A549 (cell line): ENCODE results near the gene CEBPB. TPM values are rescaled to one million over a fixed set of nuclear protein-coding genes. Genes with fewer than 3 reads are reported as not detected.

Source experiments
- ATAC-seq, 2 experiments: fragments of 200-7000 bp in 1 of 2; fragments of >200 bp in 1 of 2; cut with Nextera tagmentation in 1 of 2; cut with Tn5 transposase in 1 of 2; 3 replicates each; pipeline versions ENCODE4 v1.8.0 to v1.9.1; 2018 to 2020; ENCODE audit warnings: mild to moderate bottlenecking in 1 of 2, moderate library complexity in 1 of 2
- CTCF ChIA-PET: fragments of 300-600 bp; sonication (Branson Sonifier 250); formaldehyde crosslinking; extraction: SDS; loops from one replicate; lab custom pipeline; 2021; ENCODE audit warnings: antibody characterized with exemption, inconsistent platforms; lab: Yijun Ruan, JAX
- POLR2A ChIA-PET: fragments of 350-600 bp; formaldehyde crosslinking; extraction: SDS; loops from one replicate; lab custom pipeline; 2021; ENCODE audit warnings: antibody characterized with exemption, inconsistent platforms; lab: Yijun Ruan, JAX
- DNase-seq, 2 experiments: peaks; one replicate each; pipeline versions ENCODE4 v3.0.0 to v3.0.0-alpha.2; 2011 to 2016; ENCODE audit warnings: low read depth in 1 of 2, low spot score in 1 of 2
- FAIRE-seq: peaks from 2 replicates; lab custom pipeline; 2011; peaks lifted over from hg19 to GRCh38; lab: Jason Lieb, UNC
- H3K27ac ChIP-seq, 2 experiments: fragments of >200 bp; sonication (Bioruptor Twin); formaldehyde crosslinking; 3 replicates each; pipeline ENCODE4 v1.5.1; 2016 to 2017
- H3K4me1 ChIP-seq: fragments of >200 bp; sonication (Bioruptor Twin); formaldehyde crosslinking; 3 replicates; pipeline ENCODE4 v1.6.1; 2016
- H3K4me2 ChIP-seq: fragments of >200 bp; sonication (Bioruptor Twin); formaldehyde crosslinking; 3 replicates; pipeline ENCODE4 v1.6.1; 2016
- H3K4me3 ChIP-seq: fragments of >200 bp; sonication (Bioruptor Twin); formaldehyde crosslinking; 3 replicates; pipeline ENCODE4 v1.5.1; 2016
- H3K9me3 ChIP-seq: fragments of >200 bp; sonication (Bioruptor Twin); formaldehyde crosslinking; 3 replicates; pipeline ENCODE4 v1.6.1; 2016
- BHLHE40 ChIP-seq: IDR thresholded peaks from 2 replicates; pipeline ENCODE4 v1.6.1; 2012; ENCODE audit warnings: low read depth, low read length, inconsistent platforms
- CBX2 ChIP-seq: fragments of 200-600 bp; sonication (generic); IDR thresholded peaks from 2 replicates; pipeline ENCODE4 v1.6.1; 2016; ENCODE audit warnings: low read depth, mild to moderate bottlenecking, borderline replicate concordance
- CEBPB ChIP-seq, 2 experiments: fragments of >200 bp in 1 of 2; sonication (Bioruptor Twin) in 1 of 2; formaldehyde crosslinking in 1 of 2; IDR thresholded peaks; 2 replicates each; pipeline ENCODE4 v1.6.1; 2012 to 2016
- CHD4 ChIP-seq: fragments of 200-600 bp; sonication (generic); IDR thresholded peaks from 2 replicates; pipeline ENCODE4 v1.6.1; 2016; ENCODE audit warnings: antibody characterized with exemption, mild to moderate bottlenecking, borderline replicate concordance
- E2F6 ChIP-seq: IDR thresholded peaks from 2 replicates; pipeline ENCODE4 v1.6.1; 2012; ENCODE audit warnings: low read depth, borderline replicate concordance
- EHF ChIP-seq: fragments of 250-450 bp; sonication (Bioruptor Pico); IDR thresholded peaks from 2 replicates; pipeline ENCODE4 v1.5.0; 2020; ENCODE audit warnings: mild to moderate bottlenecking
- EP300 ChIP-seq, 2 experiments: fragments of >200 bp; sonication (Bioruptor Twin); formaldehyde crosslinking; IDR thresholded peaks; 2 replicates in 1 of 2; 3 replicates in 1 of 2; pipeline ENCODE4 v1.6.1; 2016 to 2017
- ESRRA ChIP-seq: fragments of 150-350 bp; IDR thresholded peaks from 2 replicates; pipeline ENCODE4 v1.6.1; 2014; ENCODE audit warnings: mild to moderate bottlenecking, low read length, borderline replicate concordance
- FOSB ChIP-seq: fragments of 250-450 bp; sonication (Bioruptor Pico); IDR thresholded peaks from 2 replicates; pipeline ENCODE4 v1.5.0; 2020; ENCODE audit warnings: mild to moderate bottlenecking, moderate library complexity
- FOSL2 ChIP-seq, 2 experiments: fragments of 450-650 bp in 1 of 2; fragments of >200 bp in 1 of 2; sonication (Bioruptor Twin) in 1 of 2; formaldehyde crosslinking; IDR thresholded peaks; 2 replicates each; pipeline versions ENCODE4 v1.5.0 to v1.6.1; 2016 to 2020; ENCODE audit warnings: mild to moderate bottlenecking in 1 of 2, moderate library complexity in 1 of 2
- FOXS1 ChIP-seq: fragments of 250-450 bp; sonication (Bioruptor Pico); IDR thresholded peaks from 2 replicates; pipeline ENCODE4 v1.5.0; 2020; ENCODE audit warnings: mild to moderate bottlenecking, moderate library complexity
- HDAC2 ChIP-seq: fragments of 200-600 bp; sonication (generic); IDR thresholded peaks from 2 replicates; pipeline ENCODE4 v1.6.1; 2016
- HOXA7 ChIP-seq: fragments of 250-450 bp; sonication (Bioruptor Pico); IDR thresholded peaks from 2 replicates; pipeline ENCODE4 v1.5.0; 2020; ENCODE audit warnings: mild to moderate bottlenecking, moderate library complexity
- HOXB13 ChIP-seq: fragments of 250-450 bp; sonication (Bioruptor Pico); IDR thresholded peaks from 2 replicates; pipeline ENCODE4 v1.5.0; 2020; ENCODE audit warnings: low read depth, mild to moderate bottlenecking, moderate library complexity
- HOXB5 ChIP-seq: fragments of 250-450 bp; sonication (Bioruptor Pico); IDR thresholded peaks from 2 replicates; pipeline ENCODE4 v1.5.0; 2020; ENCODE audit warnings: mild to moderate bottlenecking, moderate library complexity
- JUN ChIP-seq, 2 experiments: fragments of >200 bp; sonication (Bioruptor Twin); formaldehyde crosslinking; IDR thresholded peaks; 2 replicates in 1 of 2; 3 replicates in 1 of 2; pipeline ENCODE4 v1.6.1; 2016 to 2017
- KDM5A ChIP-seq: fragments of 200-600 bp; sonication (generic); IDR thresholded peaks from 2 replicates; pipeline ENCODE4 v1.6.1; 2016; ENCODE audit warnings: antibody characterized with exemption, mild to moderate bottlenecking
- MAFK ChIP-seq: fragments of 450-650 bp; IDR thresholded peaks from 2 replicates; pipeline ENCODE4 v1.6.1; 2014; ENCODE audit not compliant: partially characterized antibody
- MAX ChIP-seq: IDR thresholded peaks from 2 replicates; pipeline ENCODE4 v1.6.1; 2012
- MYC ChIP-seq: IDR thresholded peaks from 2 replicates; pipeline ENCODE4 v1.6.1; 2012; ENCODE audit warnings: mild to moderate bottlenecking, inconsistent platforms, low read length, improper control_type of control experiment, borderline replicate concordance
- NPAS2 ChIP-seq: fragments of 250-450 bp; sonication (Bioruptor Pico); IDR thresholded peaks from 2 replicates; pipeline ENCODE4 v1.8.0; 2022; ENCODE audit warnings: mild to moderate bottlenecking, moderate library complexity, borderline replicate concordance
- PBX3 ChIP-seq: IDR thresholded peaks from 2 replicates; pipeline ENCODE4 v1.6.1; 2012
- POLR2A ChIP-seq: IDR thresholded peaks from 2 replicates; pipeline ENCODE4 v1.6.1; 2012; ENCODE audit warnings: mild to moderate bottlenecking, low read length
- RFX5 ChIP-seq: fragments of 450-650 bp; IDR thresholded peaks from 2 replicates; pipeline ENCODE4 v1.7.1; 2014; ENCODE audit warnings: antibody characterized with exemption, mild to moderate bottlenecking, moderate library complexity
- RNF2 ChIP-seq: fragments of 200-600 bp; sonication (generic); IDR thresholded peaks from 2 replicates; pipeline ENCODE4 v1.6.1; 2016; ENCODE audit warnings: low read depth, mild to moderate bottlenecking, antibody characterized with exemption, moderate library complexity, borderline replicate concordance
- SREBF2 ChIP-seq: fragments of 450-650 bp; IDR thresholded peaks from 2 replicates; pipeline ENCODE4 v1.6.1; 2014; ENCODE audit warnings: mild to moderate bottlenecking, moderate library complexity
- ZSCAN20 ChIP-seq: fragments of 250-450 bp; sonication (Bioruptor Pico); IDR thresholded peaks from 2 replicates; pipeline ENCODE4 v1.8.0; 2022; ENCODE audit warnings: mild to moderate bottlenecking, moderate library complexity
- WGBS: methylation state at CpG from one replicate; pipeline ENCODE4 v1.1.6; 2017; ENCODE audit errors: missing lambda C conversion rate; 5-methylcytosine and 5-hydroxymethylcytosine counted together
- polyA plus RNA-seq, 4 experiments: library from polyadenylated mRNA; depleted of rRNA in 3 of 4; stranded (reverse); fragments of >200 nt; fragmentation: RNase III in 1 of 4; extraction: RNeasy Plus Mini Kit Qiagen cat#74134 plus additional on column Dnase treatment in 1 of 4; gene quantifications; 2 replicates in 3 of 4; 3 replicates in 1 of 4; pipeline ENCODE4 v1.2.3, GENCODE V29; 2011 to 2017
- TF ChIP-seq, protein P1 (sequence below): fragments of 250-450 bp; sonication (Bioruptor Pico); IDR thresholded peaks from 2 replicates; pipeline ENCODE4 v1.5.0; 2021; ENCODE audit warnings: mild to moderate bottlenecking, moderate library complexity, borderline replicate concordance
- TF ChIP-seq, protein P2 (sequence below): fragments of 250-450 bp; sonication (Bioruptor Pico); IDR thresholded peaks from 2 replicates; pipeline ENCODE4 v1.5.0; 2020; ENCODE audit warnings: low read depth, mild to moderate bottlenecking, moderate library complexity
- TF ChIP-seq, protein P3 (sequence below): fragments of 150-350 bp; IDR thresholded peaks from 2 replicates; pipeline ENCODE4 v1.6.1; 2014; ENCODE audit warnings: low read depth, mild to moderate bottlenecking, low read length

Gene CEBPB
- polyA plus RNA-seq, 2 of the 4 experiments (the other 2 are of a cell fraction), result 45.4 to 74.0 TPM

DNA sequence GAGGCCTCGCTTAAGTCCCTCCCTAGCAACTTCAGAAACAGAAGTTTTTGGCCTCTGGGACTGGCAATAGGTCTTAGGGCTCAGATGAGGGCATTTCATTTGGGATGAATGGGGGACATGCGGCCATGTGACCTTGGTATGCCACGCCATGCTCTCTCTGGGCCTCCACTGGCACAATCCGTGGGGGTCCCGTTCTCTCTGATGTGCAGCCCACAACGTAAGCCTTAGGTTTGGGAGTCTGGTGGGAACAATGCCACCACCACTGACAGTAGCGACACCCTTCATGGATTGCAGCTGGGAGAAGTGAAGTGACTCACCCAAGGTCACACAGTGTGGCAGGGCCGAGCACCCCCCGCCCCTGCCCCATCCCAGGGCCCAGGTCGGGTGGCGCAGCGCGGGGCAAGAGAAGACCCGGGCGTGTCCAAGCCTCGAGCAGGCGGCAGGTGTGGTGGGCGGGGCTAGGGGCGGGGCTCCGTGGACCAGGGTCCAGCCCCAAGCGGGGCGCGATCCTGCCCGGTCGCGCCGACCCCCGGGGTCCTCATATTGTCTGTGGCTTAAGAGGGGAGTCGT is 864 bp upstream of the CEBPB start:
- DNase-seq, result peak in 1 of 2 experiments; percentile 59
- CTCF ChIA-PET, result interaction anchor here (0.6 to 27.5 kb wide), 24 partner anchors 12 to 605 kb away, joined by 3 to 1085 read pairs (median 4); partner anchors contain the start of genes BCAS4 and UBE2V1
- 14% methylated on average over 11 of the region's 29 CpGs for WGBS

GRCh38 chr20:50191065-50191543 is 474 bp downstream of the CEBPB start:
- POLR2A ChIA-PET, result interaction anchor here (0.8 to 1.7 kb wide), 12 partner anchors 9 to 597 kb away, joined by 3 to 13 read pairs (median 4); no protein-coding TSS in a partner anchor
- peak in 1 of 2 experiments; percentile 9; a peak in 4 of 6 replicates for ATAC-seq
- WGBS, result 3% methylated on average over 14 of the region's 69 CpGs
- CTCF ChIA-PET, result interaction anchor here (0.6 to 27.5 kb wide), 22 partner anchors 11 to 597 kb away, joined by 3 to 1085 read pairs (median 4); partner anchors contain the start of gene UBE2V1
- FAIRE-seq, result no peak
- no peaks in the 10 kb centered on the region for H3K9me3 ChIP-seq
- peak overlapping the region; percentile 98 for H3K4me3 ChIP-seq
- TF ChIP-seq, protein P1, sequence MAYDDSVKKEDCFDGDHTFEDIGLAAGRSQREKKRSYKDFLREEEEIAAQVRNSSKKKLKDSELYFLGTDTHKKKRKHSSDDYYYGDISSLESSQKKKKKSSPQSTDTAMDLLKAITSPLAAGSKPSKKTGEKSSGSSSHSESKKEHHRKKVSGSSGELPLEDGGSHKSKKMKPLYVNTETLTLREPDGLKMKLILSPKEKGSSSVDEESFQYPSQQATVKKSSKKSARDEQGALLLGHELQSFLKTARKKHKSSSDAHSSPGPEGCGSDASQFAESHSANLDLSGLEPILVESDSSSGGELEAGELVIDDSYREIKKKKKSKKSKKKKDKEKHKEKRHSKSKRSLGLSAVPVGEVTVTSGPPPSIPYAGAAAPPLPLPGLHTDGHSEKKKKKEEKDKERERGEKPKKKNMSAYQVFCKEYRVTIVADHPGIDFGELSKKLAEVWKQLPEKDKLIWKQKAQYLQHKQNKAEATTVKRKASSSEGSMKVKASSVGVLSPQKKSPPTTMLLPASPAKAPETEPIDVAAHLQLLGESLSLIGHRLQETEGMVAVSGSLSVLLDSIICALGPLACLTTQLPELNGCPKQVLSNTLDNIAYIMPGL (CRISPR knock-in tag), result no peak
- TF ChIP-seq POLR2A, result peak; percentile 18; the same call in 1 of the 2 replicates
- no peak for TF ChIP-seq RFX5
- no peak for TF ChIP-seq NPAS2 (CRISPR knock-in tag)
- TF ChIP-seq HOXA7 (CRISPR knock-in tag), result no peak
- TF ChIP-seq JUN (IDR thresholded peaks at IDR 0.05), result peak; percentile 92 to 95
- TF ChIP-seq, protein P2, sequence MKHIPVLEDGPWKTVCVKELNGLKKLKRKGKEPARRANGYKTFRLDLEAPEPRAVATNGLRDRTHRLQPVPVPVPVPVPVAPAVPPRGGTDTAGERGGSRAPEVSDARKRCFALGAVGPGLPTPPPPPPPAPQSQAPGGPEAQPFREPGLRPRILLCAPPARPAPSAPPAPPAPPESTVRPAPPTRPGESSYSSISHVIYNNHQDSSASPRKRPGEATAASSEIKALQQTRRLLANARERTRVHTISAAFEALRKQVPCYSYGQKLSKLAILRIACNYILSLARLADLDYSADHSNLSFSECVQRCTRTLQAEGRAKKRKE, result no peak
- no peak for TF ChIP-seq PBX3
- no peak for TF ChIP-seq FOXS1
- peak in 1 of 2 experiments; percentile 9; a peak in 1 of 5 replicates for TF ChIP-seq EP300 (IDR thresholded peaks at IDR 0.05)
- TF ChIP-seq FOSB, result no peak
- TF ChIP-seq HDAC2, result no peak
- no peak for TF ChIP-seq CEBPB (IDR thresholded peaks at IDR 0.05)
- TF ChIP-seq CHD4, result no peak
- no peak for TF ChIP-seq MAFK
- no peak for TF ChIP-seq RNF2
- no peak; the same call in 1 of the 2 replicates for TF ChIP-seq E2F6
- no peak for DNase-seq
- peak overlapping the region; percentile 97 to 98 for H3K27ac ChIP-seq
- peaks cover 60% of the 10 kb centered on the region for H3K4me1 ChIP-seq
- H3K4me2 ChIP-seq, result peak overlapping the region; percentile 92; the same call in 2 of the 3 replicates

More for the DNA sequence above, 864 bp upstream of the CEBPB start:
- Histone ChIP-seq H3K9me3 (no peaks in the 10 kb centered on the region), H3K4me2 (peak overlapping the region; percentile 92), H3K4me1 (peaks cover 50% of the 10 kb centered on the region), H3K27ac (peak overlapping the region; percentile 97 to 98), H3K4me3 (peak overlapping the region; percentile 98)
- TF ChIP-seq MAX (no peak), RFX5 (no peak), HOXB13 (CRISPR knock-in tag) (peak; percentile 26; the same call in 1 of the 2 replicates), ESRRA (no peak), CBX2 (no peak), BHLHE40 (no peak), FOSL2 (IDR thresholded peaks at IDR 0.05) (no peak), FOSL2 (CRISPR knock-in tag; IDR thresholded peaks at IDR 0.05) (peak; percentile 24; the same call in 1 of the 2 replicates), EHF (CRISPR knock-in tag) (no peak), EP300 (IDR thresholded peaks at IDR 0.05) (no peak), HOXB5 (no peak), SREBF2 (no peak), MYC (no peak), ZSCAN20 (no peak), CHD4 (no peak), KDM5A (no peak)
- TF ChIP-seq, protein P2, result no peak
- TF ChIP-seq, protein P3, sequence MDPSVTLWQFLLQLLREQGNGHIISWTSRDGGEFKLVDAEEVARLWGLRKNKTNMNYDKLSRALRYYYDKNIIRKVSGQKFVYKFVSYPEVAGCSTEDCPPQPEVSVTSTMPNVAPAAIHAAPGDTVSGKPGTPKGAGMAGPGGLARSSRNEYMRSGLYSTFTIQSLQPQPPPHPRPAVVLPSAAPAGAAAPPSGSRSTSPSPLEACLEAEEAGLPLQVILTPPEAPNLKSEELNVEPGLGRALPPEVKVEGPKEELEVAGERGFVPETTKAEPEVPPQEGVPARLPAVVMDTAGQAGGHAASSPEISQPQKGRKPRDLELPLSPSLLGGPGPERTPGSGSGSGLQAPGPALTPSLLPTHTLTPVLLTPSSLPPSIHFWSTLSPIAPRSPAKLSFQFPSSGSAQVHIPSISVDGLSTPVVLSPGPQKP, result no peak
- FAIRE-seq (no peak), ATAC-seq (peak; percentile 5; a peak in 3 of 6 replicates)
- POLR2A ChIA-PET, result interaction anchor here (1.2 to 1.7 kb wide), 3 partner anchors 103 to 260 kb away, joined by 5 to 7 read pairs (median 6); no protein-coding TSS in a partner anchor
